NB4 (cell line): Measurements from ENCODE around the gene UBAC2.

Source experiments
- CTCF ChIP-seq: IDR thresholded peaks from one replicate; pipeline ENCODE4 v1.5.1; 2012; ENCODE audit warnings: low read depth, low read length
- MAX ChIP-seq: IDR thresholded peaks from 2 replicates; pipeline ENCODE4 v1.6.1; 2011; ENCODE audit warnings: low read depth, low read length
- MYC ChIP-seq: IDR thresholded peaks from 2 replicates; pipeline ENCODE4 v1.6.1; 2011; ENCODE audit warnings: low read depth, low read length
- POLR2A ChIP-seq: IDR thresholded peaks from 2 replicates; pipeline ENCODE4 v1.6.1; 2011; ENCODE audit warnings: mild to moderate bottlenecking; ENCODE audit not compliant: insufficient read length; ENCODE audit errors: extremely low read depth

GRCh38 chr13:99434258-99434788 is 233.7 kb downstream of the UBAC2 start:
- TF ChIP-seq POLR2A (no peak), CTCF (no peak), MAX (no peak), MYC (no peak)
